ENCODE results near the gene CDC37L1.

GRCh38 chr9:4642351-4642750 is 37.0 kb upstream of the CDC37L1 start:
- TF ChIP-seq OSR1 (CRISPR knock-in tag; IDR thresholded peaks at IDR 0.05) (no peak), TOX (CRISPR knock-in tag; IDR thresholded peaks at IDR 0.05; ENCODE audit: borderline replicate concordance) (no peak), GLIS3 (CRISPR knock-in tag; IDR thresholded peaks at IDR 0.05) (no peak), ZFP3 (CRISPR knock-in tag; IDR thresholded peaks at IDR 0.05) (no peak)

Data from SK-N-SH treated with all-trans-retinoic acid at 6 μM for 48 hours (cell line).